Adrenal gland (tissue), 12 donors: Measurements from ENCODE around the gene TTC4. TPM values are rescaled to one million over a fixed set of nuclear protein-coding genes. Genes with fewer than 3 reads are reported as not detected.

Source experiments
- DNase-seq, 7 donors: peaks; one replicate each; pipeline ENCODE4 v3.0.0-alpha.2; 2019 to 2020
- H3K27ac ChIP-seq, 5 donors: fragments of 200-600 bp; sonication (generic) in 4 of 5; 1 replicate in 3 of 5; 2 replicates in 2 of 5; pipeline versions ENCODE4 v1.5.1 to v1.8.0; 2016 to 2020; ENCODE audit warnings: mild to moderate bottlenecking in 1 of 5
- H3K27me3 ChIP-seq: fragments of 200-600 bp; 2 replicates; pipeline ENCODE4 v1.8.0; 2021
- H3K36me3 ChIP-seq, 2 donors: fragments of 200-600 bp; replicated peaks in 1 of 2; 1 replicate in 1 of 2; 2 replicates in 1 of 2; pipeline versions ENCODE4 v1.5.1 to v1.8.0; 2018 to 2022
- H3K4me1 ChIP-seq, 2 donors: fragments of 200-600 bp; replicated peaks in 1 of 2; 1 replicate in 1 of 2; 2 replicates in 1 of 2; pipeline versions ENCODE4 v1.5.1 to v1.8.0; 2018 to 2021
- H3K4me3 ChIP-seq, 4 donors: fragments of 200-600 bp; sonication (generic) in 3 of 4; one replicate each; pipeline ENCODE4 v1.5.1; 2016 to 2018
- H3K9me3 ChIP-seq, 3 donors: fragments of 200-600 bp; sonication (generic) in 1 of 3; replicated peaks in 1 of 3; 1 replicate in 2 of 3; 2 replicates in 1 of 3; pipeline versions ENCODE4 v1.5.1 to v1.8.0; 2016 to 2021
- POLR2A ChIP-seq, 2 donors: fragments of 450-650 bp; IDR thresholded peaks; one replicate each; pipeline ENCODE4 v1.6.1; 2017; ENCODE audit warnings: antibody characterized with exemption in 2 of 2, mild to moderate bottlenecking in 2 of 2, moderate library complexity in 1 of 2
- WGBS, 4 donors: extraction: QIAGEN DNeasy Blood & Tissue Kit in 2 of 4; methylation state at CpG; one replicate each; pipeline versions ENCODE4 v1.1.5 to v1.1.7; 2013 to 2017; 5-methylcytosine and 5-hydroxymethylcytosine counted together
- intact Hi-C, 2 donors: fragments of 100-400 bp; cut with DNase I; formaldehyde crosslinking; loops; one replicate each; pipeline versions ENCODE4 v1.14.1 to v1.15.0; 2022 to 2023
- polyA plus RNA-seq, 3 donors: library from polyadenylated mRNA; stranded (reverse); fragments of 200-250 nt in 2 of 3; fragments of 350-450 nt in 1 of 3; fragmentation: Illumina TruSeq in 1 of 3; extraction: RNeasy Lipid Tissue Mini Kit (QIAGEN cat#74804) in 1 of 3; gene quantifications; one replicate each; pipeline ENCODE4 v1.2.3, GENCODE V29; 2013 to 2014
- total RNA-seq, 9 donors: library from RNA; depleted of rRNA in 4 of 9; stranded (reverse); fragments of >200 nt in 4 of 9; fragments of 120-200 nt in 1 of 9; fragmentation: NEBNext Ultra II Directional in 1 of 9; extraction: Animal tissue kit (Norgen Biotek cat#: 25700) in 1 of 9; gene quantifications; one replicate each; pipeline versions ENCODE4 v1.1.0 to v1.2.4, GENCODE V29; 2013 to 2023
- TF ChIP-seq, protein P1 (sequence below), 6 experiments: fragments of 450-650 bp in 4 of 6; fragments of 200-600 bp in 2 of 6; sonication (generic) in 1 of 6; IDR thresholded peaks; 1 replicate in 5 of 6; 2 replicates in 1 of 6; pipeline versions ENCODE4 v1.5.1 to v1.8.0; 2016 to 2021; ENCODE audit warnings: antibody characterized with exemption in 6 of 6, mild to moderate bottlenecking in 2 of 6, moderate library complexity in 1 of 6
- donor health status: healthy with polysubstance abuse.
- donor health status: Bipolar disorder and iron deficiency.
- donor health status: DM: yes; HTN: yes; CAD: no.
- donor health status: DM: no; HTN: no; CAD: no.
- donor health status: DM: no; HTN: no; CAD: no.
- donor health status: DM: yes; HTN: yes; CAD: no.

The TTC4 gene
- total and polyA plus RNA-seq, 12 donors: 7.0 to 59.9 (median 18.6) TPM

DNA sequence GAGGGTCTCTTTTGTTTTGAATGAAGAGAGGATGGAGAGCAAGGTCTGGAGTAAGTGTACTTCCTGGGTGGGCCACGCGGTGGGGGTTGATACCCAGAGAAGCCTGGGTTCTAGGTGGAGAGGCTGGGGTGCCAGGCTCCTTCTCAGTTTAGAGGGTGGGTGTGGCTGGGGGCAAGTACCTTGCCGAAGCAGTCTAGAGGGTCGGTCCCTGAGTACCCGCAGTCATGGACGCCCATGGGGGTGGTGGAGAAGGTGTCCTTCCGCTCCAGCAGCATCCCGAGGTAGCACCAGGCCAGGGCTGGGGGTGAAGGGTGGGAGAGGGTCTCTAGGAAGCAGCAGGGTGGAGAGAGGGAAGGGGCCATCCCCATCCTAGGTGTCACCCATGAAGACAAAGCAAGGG lies 71.1 kb downstream of the TTC4 start:
- Histone ChIP-seq H3K4me3 (no peak overlapping the region), H3K27me3 (no peaks in the 10 kb centered on the region), H3K36me3 (no peaks in the 10 kb centered on the region), H3K9me3 (peaks cover 0 to under 1% (median 0%) of the 10 kb centered on the region in 3 donors), H3K27ac (no peak overlapping the region), H3K4me1 (no peaks in the 10 kb centered on the region)
- intact Hi-C loops: no loop called here
- WGBS, 4 donors: 87 to 92% (median 90%) methylated on average over 7 to 8 of the region's 8 CpGs
- TF ChIP-seq, protein P1, sequence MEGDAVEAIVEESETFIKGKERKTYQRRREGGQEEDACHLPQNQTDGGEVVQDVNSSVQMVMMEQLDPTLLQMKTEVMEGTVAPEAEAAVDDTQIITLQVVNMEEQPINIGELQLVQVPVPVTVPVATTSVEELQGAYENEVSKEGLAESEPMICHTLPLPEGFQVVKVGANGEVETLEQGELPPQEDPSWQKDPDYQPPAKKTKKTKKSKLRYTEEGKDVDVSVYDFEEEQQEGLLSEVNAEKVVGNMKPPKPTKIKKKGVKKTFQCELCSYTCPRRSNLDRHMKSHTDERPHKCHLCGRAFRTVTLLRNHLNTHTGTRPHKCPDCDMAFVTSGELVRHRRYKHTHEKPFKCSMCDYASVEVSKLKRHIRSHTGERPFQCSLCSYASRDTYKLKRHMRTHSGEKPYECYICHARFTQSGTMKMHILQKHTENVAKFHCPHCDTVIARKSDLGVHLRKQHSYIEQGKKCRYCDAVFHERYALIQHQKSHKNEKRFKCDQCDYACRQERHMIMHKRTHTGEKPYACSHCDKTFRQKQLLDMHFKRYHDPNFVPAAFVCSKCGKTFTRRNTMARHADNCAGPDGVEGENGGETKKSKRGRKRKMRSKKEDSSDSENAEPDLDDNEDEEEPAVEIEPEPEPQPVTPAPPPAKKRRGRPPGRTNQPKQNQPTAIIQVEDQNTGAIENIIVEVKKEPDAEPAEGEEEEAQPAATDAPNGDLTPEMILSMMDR (IDR thresholded peaks at IDR 0.05): no peak
- no peak for TF ChIP-seq POLR2A (IDR thresholded peaks at IDR 0.05)
- no peak for DNase-seq

DNA sequence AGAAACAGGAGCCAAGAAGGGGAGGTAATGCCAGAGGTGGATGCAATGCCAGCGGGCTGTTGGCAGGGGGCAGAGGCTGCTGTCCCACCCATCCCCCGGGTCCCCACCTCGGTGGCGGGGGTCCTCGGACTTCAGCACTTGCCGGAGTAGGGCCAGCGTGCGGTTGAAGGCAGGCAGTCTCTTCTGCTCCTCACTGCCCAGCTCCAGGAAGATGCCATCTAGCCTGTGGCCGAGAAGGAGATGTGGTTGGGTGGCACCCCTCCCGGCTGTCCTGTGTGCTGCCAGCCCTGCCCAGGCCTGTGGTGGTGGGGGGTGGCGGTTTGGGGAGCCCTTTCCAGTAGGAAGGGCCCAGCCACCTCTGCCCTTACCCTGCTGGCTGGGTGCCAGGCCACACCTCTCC lies 71.9 kb downstream of the TTC4 start:
- Histone ChIP-seq H3K4me3 (no peak overlapping the region), H3K9me3 (peaks cover 0 to 4% (median 0%) of the 10 kb centered on the region in 3 donors), H3K4me1 (no peaks in the 10 kb centered on the region), H3K27me3 (no peaks in the 10 kb centered on the region), H3K36me3 (no peaks in the 10 kb centered on the region), H3K27ac (no peak overlapping the region)
- intact Hi-C loops: no loop called here
- no peak for DNase-seq
- 80 to 91% (median 84%) methylated on average over 5 to 11 of the region's 11 CpGs for WGBS, 4 donors
- no peak for TF ChIP-seq POLR2A (IDR thresholded peaks at IDR 0.05)
- TF ChIP-seq, protein P1 (IDR thresholded peaks at IDR 0.05): no peak

DNA sequence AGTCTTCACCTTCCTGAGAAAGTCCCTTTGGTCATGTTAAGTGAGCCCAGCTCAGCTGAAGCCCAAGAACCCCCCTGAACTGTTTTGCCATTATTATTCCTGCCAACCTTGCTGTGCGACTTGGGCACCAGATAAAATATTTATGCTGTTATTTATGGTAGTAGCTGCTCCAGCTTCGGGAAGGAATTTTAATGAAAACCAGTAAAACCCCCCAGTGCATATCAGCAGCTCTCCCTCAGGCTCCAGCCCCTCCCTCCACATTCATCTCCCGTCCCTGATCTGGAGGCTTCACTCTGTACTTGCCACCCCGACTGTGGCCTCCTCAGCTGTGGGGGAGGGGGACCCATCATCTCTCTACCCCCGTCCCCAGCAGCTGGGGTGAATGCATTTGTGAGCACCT lies 72.8 kb downstream of the TTC4 start:
- Histone ChIP-seq H3K27ac (no peak overlapping the region), H3K4me3 (no peak overlapping the region), H3K4me1 (no peaks in the 10 kb centered on the region), H3K9me3 (peaks cover 0 to 4% (median 0%) of the 10 kb centered on the region in 3 donors), H3K36me3 (no peaks in the 10 kb centered on the region), H3K27me3 (no peaks in the 10 kb centered on the region)
- TF ChIP-seq, protein P1 (IDR thresholded peaks at IDR 0.05): no peak
- TF ChIP-seq POLR2A (IDR thresholded peaks at IDR 0.05): no peak
- WGBS, 4 donors: 35 to 46% (median 42%) methylated on average over 4 to 5 of the region's 5 CpGs
- intact Hi-C loops: no loop called here
- no peak for DNase-seq

DNA sequence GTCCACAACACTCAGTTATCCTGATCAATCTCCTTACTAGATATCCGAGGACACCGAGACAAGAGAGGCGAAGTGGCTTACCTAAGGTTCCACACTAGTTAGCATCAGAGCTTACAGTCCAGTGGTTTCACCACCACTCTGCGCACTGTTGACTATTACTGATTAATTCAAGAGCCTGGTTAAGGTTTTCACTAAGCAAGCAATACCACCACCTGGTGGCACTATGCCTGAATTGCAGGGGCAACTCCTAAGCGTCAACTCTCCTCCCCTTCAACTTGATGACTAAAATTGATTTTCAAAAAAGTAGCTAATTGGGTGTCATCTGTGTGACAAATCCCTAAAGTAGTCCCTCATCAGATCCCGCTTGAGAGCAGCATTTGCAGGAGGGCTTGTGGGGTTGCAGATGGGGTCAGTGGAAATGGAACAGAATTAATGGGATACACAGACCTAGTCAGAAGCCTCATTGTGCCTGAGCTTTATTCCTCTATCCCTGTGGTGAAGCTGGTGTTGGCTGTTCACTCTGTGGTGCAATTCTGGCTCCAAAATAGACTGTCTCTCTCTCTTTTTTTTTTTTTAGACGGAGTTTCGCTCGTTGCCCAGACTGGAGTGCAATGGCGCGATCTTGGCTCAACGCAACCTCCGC lies 76.3 kb downstream of the TTC4 start:
- no peaks in the 10 kb centered on the region for H3K4me1 ChIP-seq
- intact Hi-C loops: no loop called here
- H3K4me3 ChIP-seq: no peak overlapping the region
- 86 to 91% (median 87%) methylated on average over 13 of the region's 13 CpGs for WGBS, 4 donors
- DNase-seq: no peak
- peaks cover 0 to 4% (median 0%) of the 10 kb centered on the region in 3 donors for H3K9me3 ChIP-seq
- TF ChIP-seq, protein P1 (IDR thresholded peaks at IDR 0.05): peak in 5 of 6 experiments; percentile 6 to 40 (median 34)
- no peak for TF ChIP-seq POLR2A (IDR thresholded peaks at IDR 0.05)
- no peak overlapping the region for H3K27ac ChIP-seq
- H3K36me3 ChIP-seq: no peaks in the 10 kb centered on the region
- H3K27me3 ChIP-seq: no peaks in the 10 kb centered on the region

Other genes starting within 250 kb of the TTC4 start
- 10 to 100 TPM in 3 of 9 donors, 1 to 10 TPM in 6; 2.6 to 12.7 (median 9.4) TPM for gene ACOT11, start 167.6 kb upstream of the TTC4 start, total RNA-seq
- gene ACOT11, start 167.6 kb upstream of the TTC4 start, polyA plus RNA-seq: 1 to 10 TPM; 1.6 to 9.1 (median 4.1) TPM
- gene FAM151A, start 92.3 kb upstream of the TTC4 start, total RNA-seq: under 1 TPM in 2 of 9 donors, not detected in 7; 0.11 to 0.85 TPM
- under 1 TPM in 2 of 3 donors, not detected in 1; 0.16 to 0.24 TPM for gene FAM151A, start 92.3 kb upstream of the TTC4 start, polyA plus RNA-seq
- 1 to 10 TPM in 5 of 9 donors, under 1 TPM in 4; 0.87 to 6.9 (median 1.7) TPM for gene MROH7, start 74.1 kb upstream of the TTC4 start, total RNA-seq
- gene MROH7, start 74.1 kb upstream of the TTC4 start, polyA plus RNA-seq: 10 to 100 TPM in 1 of 3 donors, 1 to 10 TPM in 1, under 1 TPM in 1; 0.62 to 13.0 (median 8.1) TPM
- 10 to 100 TPM in 1 of 9 donors, 1 to 10 TPM in 8; 3.8 to 16.1 (median 7.5) TPM for gene PARS2, start 48.7 kb downstream of the TTC4 start, total RNA-seq
- 1 to 10 TPM; 1.2 to 7.6 (median 1.4) TPM for gene PARS2, start 48.7 kb downstream of the TTC4 start, polyA plus RNA-seq
- 1 to 10 TPM in 6 of 9 donors, under 1 TPM in 3; 0.09 to 2.3 (median 1.6) TPM for gene TTC22, start 85.5 kb downstream of the TTC4 start, total RNA-seq
- 1 to 10 TPM in 2 of 3 donors, under 1 TPM in 1; 0.81 to 2.3 (median 2.0) TPM for gene TTC22, start 85.5 kb downstream of the TTC4 start, polyA plus RNA-seq
- 1,000 to 10,000 TPM; 1,178 to 4,801 (median 3,190) TPM for gene DHCR24, start 171.3 kb downstream of the TTC4 start, total RNA-seq
- 1,000 to 10,000 TPM in 1 of 3 donors, 100 to 1,000 TPM in 2; 138 to 3,356 (median 348) TPM for gene DHCR24, start 171.3 kb downstream of the TTC4 start, polyA plus RNA-seq